Measurements from ENCODE around the gene IGSF3. TPM values are rescaled to one million over a fixed set of nuclear protein-coding genes. Genes with fewer than 3 reads are reported as not detected.
"Not testable (repeated sequence)": the region's sequence is repeated elsewhere in the genome, so short reads cannot be mapped to it uniquely, and the experiment has no call there.

IGSF3 gene
- total and polyA plus RNA-seq, 2 of the 13 experiments (the other 11 are each of a cell fraction or from before 2014, with no cell fraction given): 0.11 to 0.16 TPM

DNA sequence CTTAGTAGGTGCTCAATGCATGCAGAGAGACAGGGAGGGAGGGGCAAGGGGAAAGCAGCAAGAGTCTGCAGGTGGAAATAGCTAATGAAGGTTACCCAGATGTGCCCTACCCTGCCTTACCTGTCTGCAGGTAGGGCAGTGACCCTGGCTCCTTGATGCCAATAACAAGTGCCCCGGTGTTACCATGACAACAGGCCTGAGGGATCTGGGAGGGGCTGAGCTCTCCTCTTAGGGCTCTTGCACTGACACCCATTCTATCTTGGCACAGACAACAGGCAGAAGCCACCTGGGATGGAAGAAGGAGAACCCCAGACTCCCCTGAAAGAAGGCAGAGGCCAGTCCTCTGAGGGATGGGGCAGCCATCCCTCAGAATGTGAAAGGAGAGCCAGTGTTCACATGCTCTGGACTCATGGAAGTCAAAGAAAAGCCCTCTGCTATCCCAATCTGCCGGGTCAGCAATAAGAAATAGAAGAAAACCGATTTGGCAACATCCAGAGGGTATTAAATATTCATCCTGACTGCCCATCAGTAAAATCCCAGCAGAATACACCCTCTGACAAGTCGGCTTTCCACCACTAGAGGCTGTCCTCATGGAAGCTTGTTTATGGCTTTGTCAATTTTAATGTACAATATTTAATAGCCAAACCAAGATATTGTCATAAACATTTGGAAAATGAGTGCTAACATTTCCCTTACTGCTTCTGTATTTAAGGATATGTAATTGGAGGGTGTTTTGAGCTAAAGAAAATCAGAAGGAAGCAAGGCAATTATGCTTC lies 72.3 kb downstream of the IGSF3 start:
- H4K20me1 ChIP-seq (ENCODE audit: insufficient read depth, low read length); H3K4me2 ChIP-seq (ENCODE audit: low read depth, low read length); DNase-seq (ENCODE audit: low spot score); H3K27ac ChIP-seq (ENCODE audit: extremely low read length, insufficient read depth, low read length); FAIRE-seq; H2AFZ ChIP-seq (ENCODE audit: low read length); POLR2A ChIA-PET; H3K36me3 ChIP-seq (replicated peaks in 1 of 2; ENCODE audit: control insufficient read depth in 1 of 2, insufficient read depth in 2 of 2, low read length in 2 of 2); H3K9me3 ChIP-seq (ENCODE audit: low read length); in situ Hi-C loops (cut with HindIII; ENCODE audit: extremely low pct_ligation_motif_present, low pct_unique_long_range_greater_than_20kb); H3K4me3 ChIP-seq (replicated peaks in 1 of 3; ENCODE audit: insufficient read depth in 1 of 3, low read depth in 2 of 3, low read length in 3 of 3); intact Hi-C loops (cut with micrococcal nuclease; ENCODE audit: unreplicated experiment); H3K79me2 ChIP-seq (ENCODE audit: insufficient read depth, low read length); H3K4me1 ChIP-seq (ENCODE audit: insufficient read depth, low read length); H3K9ac ChIP-seq (ENCODE audit: insufficient read depth, low read depth, low read length); BruUV-seq (replicated peaks); H3K27me3 ChIP-seq (ENCODE audit: control insufficient read depth in 1 of 2, insufficient read depth in 2 of 2, low read length in 2 of 2): not testable (repeated sequence)
- WGBS (ENCODE audit: low lambda C conversion rate): 35% methylated on average over 4 of the region's 4 CpGs
- TF ChIP-seq MAFK (conservative IDR thresholded peaks at IDR 0.05 in 1 of 2, IDR thresholded peaks at IDR 0.05 in 1 of 2; ENCODE audit: low read length in 2 of 2) (peak in 1 of 2 experiments; percentile 43; a peak in 2 of 4 replicates), MAFF (IDR thresholded peaks at IDR 0.05; ENCODE audit: low read depth, low read length) (0 out of 2 replicates have a peak, but pooled peaks have one; percentile 10)
- CTCF ChIA-PET (ENCODE audit: low intra/inter-chr PET ratio, low total read pairs): interaction anchor here (2.1 kb wide), 1 partner anchor 20 kb away, joined by 8 read pairs; no protein-coding TSS in a partner anchor
- ATAC-seq: peak; percentile 73

DNA sequence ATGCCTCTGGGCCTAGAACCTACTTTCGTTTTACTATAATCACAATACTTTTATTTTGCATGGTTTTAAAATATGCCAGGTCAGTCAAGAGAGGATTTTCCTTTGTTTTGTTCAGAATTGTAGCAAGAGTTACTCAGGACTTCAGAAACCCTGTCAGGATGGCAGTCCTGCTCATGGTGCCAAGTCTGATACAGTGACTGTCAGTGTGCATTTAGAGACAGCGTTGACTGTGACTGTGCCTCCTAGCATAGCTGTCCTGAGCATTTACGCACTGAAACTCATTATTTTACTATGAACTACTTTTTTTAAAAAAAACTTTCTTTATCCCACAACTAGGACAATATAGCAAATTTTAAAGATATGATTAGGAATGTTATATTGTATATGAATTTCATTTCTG lies 73.6 kb downstream of the IGSF3 start:
- BruUV-seq (replicated peaks); H3K27me3 ChIP-seq (ENCODE audit: control insufficient read depth in 1 of 2, insufficient read depth in 2 of 2, low read length in 2 of 2); in situ Hi-C loops (cut with HindIII; ENCODE audit: extremely low pct_ligation_motif_present, low pct_unique_long_range_greater_than_20kb); H3K27ac ChIP-seq (ENCODE audit: extremely low read length, insufficient read depth, low read length); H3K4me3 ChIP-seq (replicated peaks in 1 of 3; ENCODE audit: insufficient read depth in 1 of 3, low read depth in 2 of 3, low read length in 3 of 3); intact Hi-C loops (cut with micrococcal nuclease; ENCODE audit: unreplicated experiment); DNase-seq (ENCODE audit: low spot score); H4K20me1 ChIP-seq (ENCODE audit: insufficient read depth, low read length); FAIRE-seq; H3K4me1 ChIP-seq (ENCODE audit: insufficient read depth, low read length); H3K79me2 ChIP-seq (ENCODE audit: insufficient read depth, low read length); H3K4me2 ChIP-seq (ENCODE audit: low read depth, low read length); H3K9me3 ChIP-seq (ENCODE audit: low read length); H3K36me3 ChIP-seq (replicated peaks in 1 of 2; ENCODE audit: control insufficient read depth in 1 of 2, insufficient read depth in 2 of 2, low read length in 2 of 2); H2AFZ ChIP-seq (ENCODE audit: low read length); H3K9ac ChIP-seq (ENCODE audit: insufficient read depth, low read depth, low read length); POLR2A ChIA-PET; CTCF ChIA-PET (ENCODE audit: low intra/inter-chr PET ratio, low total read pairs); ATAC-seq: not testable (repeated sequence)
- 68% methylated on average over 3 of the region's 3 CpGs for WGBS (ENCODE audit: low lambda C conversion rate)

DNA sequence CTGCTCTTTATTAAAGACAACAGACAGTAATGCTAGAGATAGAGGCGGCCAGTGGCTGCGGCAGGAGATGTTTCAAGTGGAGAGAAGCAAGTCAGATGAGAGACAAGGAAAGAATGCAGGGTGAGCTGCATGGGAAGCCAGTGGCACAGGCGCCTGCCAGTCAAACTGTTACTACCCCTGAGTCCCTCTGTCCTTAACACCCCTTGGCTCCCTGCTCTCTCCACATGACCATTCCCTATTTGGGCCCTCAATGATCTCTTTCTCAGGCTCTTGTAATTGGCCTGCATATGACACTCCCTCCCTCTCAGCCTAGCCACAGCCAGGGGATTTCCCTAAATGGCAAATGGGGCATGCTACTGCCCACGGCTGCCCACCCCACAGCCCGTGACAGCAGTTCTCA lies 74.1 kb downstream of the IGSF3 start:
- H3K27me3 ChIP-seq (ENCODE audit: control insufficient read depth in 1 of 2, insufficient read depth in 2 of 2, low read length in 2 of 2); DNase-seq (ENCODE audit: low spot score); H3K4me2 ChIP-seq (ENCODE audit: low read depth, low read length); H3K4me1 ChIP-seq (ENCODE audit: insufficient read depth, low read length); POLR2A ChIA-PET; FAIRE-seq; H3K79me2 ChIP-seq (ENCODE audit: insufficient read depth, low read length); CTCF ChIA-PET (ENCODE audit: low intra/inter-chr PET ratio, low total read pairs); H3K27ac ChIP-seq (ENCODE audit: extremely low read length, insufficient read depth, low read length); BruUV-seq (replicated peaks); H3K36me3 ChIP-seq (replicated peaks in 1 of 2; ENCODE audit: control insufficient read depth in 1 of 2, insufficient read depth in 2 of 2, low read length in 2 of 2); H3K9ac ChIP-seq (ENCODE audit: insufficient read depth, low read depth, low read length); H3K9me3 ChIP-seq (ENCODE audit: low read length); H3K4me3 ChIP-seq (replicated peaks in 1 of 3; ENCODE audit: insufficient read depth in 1 of 3, low read depth in 2 of 3, low read length in 3 of 3); H4K20me1 ChIP-seq (ENCODE audit: insufficient read depth, low read length); H2AFZ ChIP-seq (ENCODE audit: low read length); intact Hi-C loops (cut with micrococcal nuclease; ENCODE audit: unreplicated experiment); ATAC-seq; in situ Hi-C loops (cut with HindIII; ENCODE audit: extremely low pct_ligation_motif_present, low pct_unique_long_range_greater_than_20kb): not testable (repeated sequence)
- 73% methylated on average over 3 of the region's 5 CpGs for WGBS (ENCODE audit: low lambda C conversion rate)

DNA sequence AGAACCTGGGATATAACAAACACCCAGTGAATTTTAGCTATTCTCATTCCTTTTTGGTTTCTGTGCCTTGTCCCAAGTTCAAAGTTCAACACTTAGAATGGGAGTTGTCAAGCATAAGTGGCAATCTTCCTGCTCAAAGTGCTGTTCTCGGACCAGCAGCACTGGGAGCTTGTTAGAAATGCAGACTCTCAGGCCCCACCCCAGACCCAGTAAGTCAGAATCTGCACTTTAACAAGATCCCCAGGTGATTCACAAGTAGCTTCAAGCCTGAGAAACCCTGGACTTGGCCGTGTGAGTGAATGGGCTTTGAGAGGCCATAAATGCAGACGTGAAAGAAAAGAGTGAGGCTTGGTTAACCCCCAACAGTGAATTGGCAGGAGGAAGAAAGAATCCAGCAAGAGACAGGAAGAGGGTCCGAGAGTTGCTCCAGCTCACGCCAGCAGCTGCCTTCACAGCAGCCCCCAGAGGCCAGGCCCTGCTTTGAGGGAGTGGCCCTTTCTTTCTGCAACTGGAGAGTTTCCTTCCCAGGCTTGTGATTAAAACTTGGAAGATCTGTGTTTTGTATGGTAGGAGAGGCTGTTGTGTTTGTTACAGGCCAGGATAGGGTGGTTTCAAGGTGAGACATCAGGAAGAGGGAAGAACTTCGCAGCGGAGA lies 75.5 kb downstream of the IGSF3 start:
- H3K9ac ChIP-seq (ENCODE audit: insufficient read depth, low read depth, low read length); DNase-seq (ENCODE audit: low spot score); H4K20me1 ChIP-seq (ENCODE audit: insufficient read depth, low read length); intact Hi-C loops (cut with micrococcal nuclease; ENCODE audit: unreplicated experiment); CTCF ChIA-PET (ENCODE audit: low intra/inter-chr PET ratio, low total read pairs); H3K79me2 ChIP-seq (ENCODE audit: insufficient read depth, low read length); H3K27me3 ChIP-seq (ENCODE audit: control insufficient read depth in 1 of 2, insufficient read depth in 2 of 2, low read length in 2 of 2); H3K4me2 ChIP-seq (ENCODE audit: low read depth, low read length); BruUV-seq (replicated peaks); H3K9me3 ChIP-seq (ENCODE audit: low read length); FAIRE-seq; H3K4me1 ChIP-seq (ENCODE audit: insufficient read depth, low read length); POLR2A ChIA-PET; ATAC-seq; H3K27ac ChIP-seq (ENCODE audit: extremely low read length, insufficient read depth, low read length); H3K36me3 ChIP-seq (replicated peaks in 1 of 2; ENCODE audit: control insufficient read depth in 1 of 2, insufficient read depth in 2 of 2, low read length in 2 of 2); H3K4me3 ChIP-seq (replicated peaks in 1 of 3; ENCODE audit: insufficient read depth in 1 of 3, low read depth in 2 of 3, low read length in 3 of 3); H2AFZ ChIP-seq (ENCODE audit: low read length); in situ Hi-C loops (cut with HindIII; ENCODE audit: extremely low pct_ligation_motif_present, low pct_unique_long_range_greater_than_20kb): not testable (repeated sequence)
- 51% methylated on average over 5 of the region's 7 CpGs for WGBS (ENCODE audit: low lambda C conversion rate)
